H1 (cell line): ENCODE measurements around the gene SLC2A5. TPM values are rescaled to one million over a fixed set of nuclear protein-coding genes. Genes with fewer than 3 reads are reported as not detected.

Source experiments
- BRCA1 ChIP-seq: IDR thresholded peaks from 2 replicates; pipeline ENCODE4 v1.6.1; 2012; ENCODE audit warnings: low read depth, low read length, improper control_type of control experiment
- CHD1 ChIP-seq: IDR thresholded peaks from 2 replicates; pipeline ENCODE4 v1.6.1; 2012; ENCODE audit warnings: low read depth, low read length, improper control_type of control experiment
- EGR1 ChIP-seq: IDR thresholded peaks from 2 replicates; pipeline ENCODE4 v1.6.1; 2011; ENCODE audit warnings: low read depth, low read length, borderline replicate concordance
- GTF2F1 ChIP-seq: IDR thresholded peaks from 2 replicates; pipeline ENCODE4 v1.6.1; 2012; ENCODE audit warnings: low read depth, low read length, improper control_type of control experiment, borderline replicate concordance
- KDM4A ChIP-seq: IDR thresholded peaks from one replicate; pipeline ENCODE4 v1.7.1; 2012; ENCODE audit warnings: low read depth, mild to moderate bottlenecking, moderate library complexity, low read length, inconsistent platforms; ENCODE audit not compliant: severe bottlenecking
- polyA plus RNA-seq, 7 experiments: library from polyadenylated mRNA; depleted of rRNA in 3 of 7; stranded (reverse) in 5 of 7; unstranded in 2 of 7; fragments of >200 nt in 5 of 7; fragments of 200-250 nt in 2 of 7; gene quantifications; 1 replicate in 5 of 7; 2 replicates in 1 of 7; 4 replicates in 1 of 7; pipeline versions ENCODE4 v1.2.1 to v1.2.3, GENCODE V29; 2011 to 2013; ENCODE audit warnings: missing spikeins in 2 of 7, mixed read lengths in 2 of 7
- total RNA-seq: library from RNA; stranded (reverse); fragmentation: NEBNext Ultra II Directional; extraction: Animal tissue kit (Norgen Biotek cat#: 25700); gene quantifications from 2 replicates; pipeline ENCODE4 v1.2.1, GENCODE V29; 2021

SLC2A5 gene
- total and polyA plus RNA-seq, 2 of the 8 experiments (the other 6 are each of a cell fraction or from before 2014, with no cell fraction given) = 0.12 TPM; not detected in 1

DNA sequence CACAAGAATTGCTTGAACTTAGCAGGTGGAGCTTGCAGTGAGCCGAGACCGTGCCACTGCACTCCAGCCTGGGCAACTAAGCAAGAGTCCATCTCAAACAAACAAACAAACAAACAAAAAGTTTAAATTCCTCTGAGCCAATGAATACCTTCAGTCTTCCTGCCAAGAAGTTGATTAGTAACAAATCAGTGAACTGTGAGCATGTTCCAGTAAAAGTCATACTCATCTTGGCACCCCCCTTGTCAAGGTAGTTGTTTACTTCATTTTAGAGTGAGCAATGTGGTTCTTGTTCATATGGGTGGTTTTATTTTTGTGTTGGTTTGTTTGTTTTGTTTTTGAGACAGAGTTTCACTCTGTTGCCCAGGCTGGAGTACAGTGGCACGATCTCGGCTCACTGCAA lies 25.2 kb downstream of the SLC2A5 start (continued):
- no peak for TF ChIP-seq EGR1
- no peak for TF ChIP-seq BRCA1
- TF ChIP-seq KDM4A = no peak
- no peak for TF ChIP-seq CHD1
- no peak for TF ChIP-seq GTF2F1
